NCI-H2227 (cell line): ENCODE measurements around the gene CNST.
A peak's percentile ranks its signal among the peaks of the same experiment; 100 is the strongest.

Source experiments
- DNase-seq: peaks from one replicate; lab custom pipeline; 2025; ENCODE audit not compliant: unreplicated experiment; lab: John Stamatoyannopoulos, UW

Gene CNST

GRCh38 chr1:246566128-246566812, at the start of gene CNST, which contains the start of gene TFB2M:
Gene CNST, plus strand, starts transcription at chr1:246566456. Its CDS starts 25,107 bp downstream, at chr1:246591563.
Gene TFB2M, minus strand, starts transcription at chr1:246566261. Its CDS starts 123 bp downstream, at chr1:246566138.
- DNase-seq, result peak; percentile 99

- DNase-seq, result no peak
Measured at GRCh38 chr1:246517391-246517790, 48.9 kb upstream of the CNST start.

- no peak for DNase-seq
Measured at GRCh38 chr1:246518456-246519205, 47.6 kb upstream of the CNST start.

- DNase-seq, result no peak
Measured at GRCh38 chr1:246519514-246519913, 46.7 kb upstream of the CNST start.

DNA sequence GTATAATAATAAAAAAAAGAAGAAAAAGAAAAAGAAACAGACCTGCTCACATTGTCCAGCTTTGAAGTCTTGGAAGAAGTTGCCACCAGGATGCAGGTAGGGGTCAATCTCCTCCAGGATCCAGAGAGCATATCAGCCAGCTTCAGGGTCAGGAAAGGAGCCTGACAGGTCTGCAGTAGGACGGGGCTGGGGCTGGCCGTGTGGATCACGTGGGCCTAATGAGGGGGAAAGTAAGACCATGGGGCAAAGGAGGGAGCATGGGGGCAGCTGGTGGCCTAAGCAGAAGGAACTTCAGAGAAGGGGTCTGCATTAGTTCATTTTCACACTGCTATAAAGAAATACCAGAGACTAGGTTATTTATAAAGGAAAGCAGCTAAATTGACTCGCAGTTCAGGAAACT, 39.9 kb upstream of the CNST start:
- no peak for DNase-seq

DNA sequence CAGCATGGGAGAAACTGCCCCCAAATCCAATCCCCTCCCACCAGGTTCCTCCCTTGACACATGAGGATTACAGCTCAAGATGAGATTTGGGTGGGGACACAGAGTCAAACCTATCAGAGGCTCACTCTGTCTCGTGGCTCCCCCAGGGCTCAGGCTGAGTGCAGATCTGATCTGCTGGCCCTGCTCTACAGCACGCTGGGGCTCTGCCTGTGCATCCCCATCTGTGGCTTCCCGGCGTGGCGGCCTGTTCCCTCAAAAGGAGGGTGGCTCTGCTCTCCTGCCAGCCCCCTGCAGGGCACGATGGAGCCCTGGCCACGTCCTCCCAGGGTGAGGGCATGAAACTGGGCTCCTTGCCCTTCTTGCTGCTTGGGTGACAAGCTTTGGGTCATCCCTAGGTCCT, 39.3 kb upstream of the CNST start:
- no peak for DNase-seq

DNA sequence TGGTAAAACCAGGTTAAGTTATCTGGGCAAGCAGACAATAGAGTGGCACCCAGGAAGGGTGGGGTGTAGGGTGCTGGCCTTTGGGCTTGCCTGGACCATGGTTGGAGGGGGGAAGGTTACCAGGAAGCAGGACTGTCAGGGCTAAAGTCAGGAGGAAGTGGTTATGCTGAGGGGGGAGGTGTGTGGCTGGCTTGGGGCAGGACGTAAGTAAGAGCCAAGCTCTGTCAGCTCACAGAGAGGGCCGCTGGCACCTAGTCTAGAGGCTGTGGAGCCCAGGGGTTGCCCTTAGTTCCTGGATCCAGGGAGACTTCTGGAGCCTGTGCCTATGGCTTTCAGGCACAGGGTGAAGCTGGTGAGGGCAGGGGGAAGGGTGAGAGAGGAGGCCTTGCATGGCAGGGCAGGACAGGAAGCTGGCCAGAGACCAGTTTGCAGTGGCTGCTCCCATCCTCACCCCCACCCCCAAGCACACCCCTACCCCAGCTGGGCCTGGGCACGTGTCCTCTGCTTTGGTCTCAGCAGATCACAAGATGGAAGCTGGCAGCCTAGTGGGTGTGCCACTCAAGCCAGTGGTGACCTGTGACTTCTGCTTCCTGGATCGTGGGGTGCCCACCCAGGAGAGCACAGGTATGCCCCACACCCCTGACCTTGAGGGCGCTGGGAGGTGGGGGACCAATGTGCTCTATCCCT, 38.7 kb upstream of the CNST start:
- DNase-seq, result no peak

DNA sequence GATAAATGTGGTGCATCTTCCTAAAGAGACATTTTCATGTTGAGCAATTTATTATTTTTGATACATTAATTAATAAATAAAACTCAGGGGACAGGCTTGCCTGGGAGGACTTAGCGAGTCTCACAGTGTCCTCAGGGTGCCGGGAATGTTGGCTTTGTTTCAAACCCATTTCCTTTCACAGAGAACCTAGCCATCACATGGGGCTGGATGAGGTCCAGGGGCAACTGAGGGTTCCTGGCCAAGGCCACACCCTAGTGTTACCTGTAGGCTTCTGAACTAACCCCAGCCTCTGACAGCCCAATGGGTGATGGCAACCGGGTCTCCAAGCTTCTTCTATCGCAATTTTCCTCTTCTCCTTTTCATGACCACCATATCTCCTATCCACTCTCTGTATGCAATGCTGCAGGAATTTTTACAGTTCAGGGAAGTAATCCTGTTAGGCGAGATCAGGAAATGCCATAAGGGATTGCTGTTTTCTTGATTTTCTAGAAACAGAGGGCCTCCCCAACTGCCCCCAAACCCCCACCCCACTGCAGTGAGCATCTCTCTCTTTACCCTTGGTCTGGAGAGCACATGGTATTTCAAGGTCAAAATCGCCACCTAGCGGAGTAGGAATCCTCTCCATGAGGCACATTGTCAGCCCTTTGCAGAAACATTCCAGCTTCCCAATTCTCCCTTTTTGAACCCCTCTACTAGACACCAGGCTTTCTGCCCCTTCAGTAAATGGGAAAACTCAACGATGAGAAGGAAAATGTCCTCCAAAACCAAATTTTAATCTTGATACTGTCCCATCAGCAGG, 37.1 kb upstream of the CNST start:
- no peak for DNase-seq

DNA sequence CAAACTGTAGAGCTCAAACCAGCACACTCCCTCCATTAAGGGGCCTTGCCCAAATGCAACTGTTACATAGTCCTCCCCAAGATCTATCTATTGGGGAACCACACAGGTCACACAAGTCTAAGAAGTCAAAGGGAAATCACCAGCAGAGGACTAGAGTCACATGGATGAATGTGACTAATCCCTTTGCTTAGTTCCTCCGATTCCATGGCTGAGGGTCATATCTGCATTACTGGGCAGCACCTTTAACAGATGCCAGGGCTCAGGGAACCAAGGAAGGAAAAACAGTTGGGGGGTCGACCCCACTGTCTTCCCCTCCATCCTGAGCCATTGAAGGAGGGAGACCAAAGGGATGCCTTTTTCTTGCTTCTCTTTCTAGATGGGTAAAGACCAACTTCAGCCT, 35.8 kb upstream of the CNST start:
- DNase-seq, result no peak

- DNase-seq, result no peak
Measured at GRCh38 chr1:246532519-246532918, 33.7 kb upstream of the CNST start.

DNA sequence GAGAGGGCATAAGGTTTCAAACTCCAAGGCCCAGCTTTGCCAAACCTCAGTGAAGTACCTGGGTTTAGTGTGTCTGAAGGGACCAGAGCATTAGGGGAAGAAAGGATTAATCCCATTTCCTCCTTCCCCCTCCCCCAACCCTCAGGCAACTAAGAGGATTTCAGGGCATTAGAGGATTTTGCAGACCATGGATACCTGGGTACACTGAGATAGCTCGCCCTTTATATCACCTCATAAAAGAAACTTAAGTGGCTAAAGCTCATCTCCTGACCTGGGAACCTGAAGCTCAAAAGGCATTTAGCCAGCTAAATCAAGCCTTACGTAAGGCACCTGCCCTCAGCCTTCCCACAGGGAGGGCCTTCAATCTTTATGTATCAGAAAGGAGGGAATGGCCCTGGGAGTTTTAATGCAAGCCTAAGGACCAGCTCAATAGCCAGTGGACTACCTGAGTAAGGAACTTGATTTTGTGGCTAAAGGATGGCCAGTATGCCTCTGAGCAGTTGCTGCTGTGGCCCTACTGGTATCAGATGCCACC, 32.8 kb upstream of the CNST start:
- no peak for DNase-seq

GRCh38 chr1:246534114-246534513, 32.1 kb upstream of the CNST start:
- DNase-seq, result peak; percentile 18

GRCh38 chr1:246537441-246537840, 28.8 kb upstream of the CNST start:
- DNase-seq, result no peak

DNA sequence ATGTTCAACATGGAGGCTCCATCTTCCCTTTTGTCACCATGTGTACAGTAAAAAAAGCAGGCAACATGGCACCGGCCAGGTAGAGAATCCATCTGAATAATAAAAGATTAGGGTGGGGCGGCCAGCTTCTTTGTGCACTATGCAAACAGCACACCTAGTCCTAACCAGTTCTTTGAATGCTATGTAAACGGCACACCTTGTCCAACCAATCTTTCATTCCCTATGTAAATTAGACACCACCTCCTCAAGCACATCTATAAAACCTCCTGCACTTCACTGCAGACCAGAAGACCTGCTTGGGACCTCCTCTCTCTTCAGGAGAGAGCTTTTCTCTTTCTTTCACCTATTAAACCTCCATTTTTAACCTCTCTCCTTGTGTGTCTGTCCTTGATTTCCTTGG, 28.4 kb upstream of the CNST start:
- no peak for DNase-seq

- DNase-seq, result no peak
Measured at GRCh38 chr1:246540738-246541491, 25.3 kb upstream of the CNST start.

DNA sequence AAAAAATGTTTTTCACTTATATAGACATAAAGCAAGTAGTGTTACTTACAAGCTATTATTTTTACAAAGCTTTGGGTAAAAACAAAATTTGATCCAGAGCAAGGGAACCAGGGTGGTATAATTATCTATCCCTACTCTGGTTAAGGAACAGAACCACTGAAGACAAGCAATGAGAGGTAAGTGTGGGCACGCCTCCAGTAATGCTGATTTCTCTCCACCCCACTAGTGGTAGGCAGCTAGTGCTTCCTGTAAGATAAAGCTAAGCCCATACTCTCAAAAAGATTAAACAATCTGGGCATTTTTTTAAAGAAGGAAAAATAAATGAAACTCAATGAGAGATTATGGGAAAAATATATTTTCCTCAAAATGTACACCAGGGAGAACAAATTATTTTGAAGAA, 22.3 kb upstream of the CNST start:
- no peak for DNase-seq

GRCh38 chr1:246549665-246550064, 16.6 kb upstream of the CNST start:
- DNase-seq, result no peak

GRCh38 chr1:246550402-246550801, 15.9 kb upstream of the CNST start:
- no peak for DNase-seq

DNA sequence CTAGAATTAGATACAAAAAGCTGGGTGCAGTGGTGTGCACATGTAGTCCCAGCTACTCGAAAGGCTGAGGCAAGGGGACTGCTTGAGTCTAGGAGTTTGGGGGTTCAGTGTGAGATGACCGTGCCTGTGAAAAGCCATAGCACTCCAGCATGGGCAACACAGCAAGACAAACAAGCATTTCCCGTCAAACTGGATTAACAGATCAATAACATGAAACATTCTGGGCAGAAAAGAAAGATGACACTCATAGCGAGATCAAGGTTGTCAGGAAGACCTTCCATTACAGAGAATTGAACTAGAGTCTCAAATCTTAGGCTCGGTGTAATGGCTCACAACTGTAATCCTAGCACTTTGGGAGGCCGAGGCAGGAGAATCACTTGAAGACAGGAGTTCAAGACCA, 14.1 kb upstream of the CNST start:
- DNase-seq, result no peak

- DNase-seq, result no peak
Measured at GRCh38 chr1:246554201-246554600, 12.1 kb upstream of the CNST start.
